D721Med (cell line): ENCODE results near the gene NTRK2.

ENCODE experiments used
- DNase-seq: peaks from one replicate; pipeline ENCODE4 v3.0.0; 2011; ENCODE audit warnings: low spot score; ENCODE audit not compliant: insufficient read length
- FAIRE-seq: peaks from 2 replicates; lab custom pipeline; 2011; peaks lifted over from hg19 to GRCh38; lab: Jason Lieb, UNC
- CTCF ChIP-seq: IDR thresholded peaks from 2 replicates; pipeline ENCODE4 v1.5.1; 2012; ENCODE audit warnings: mild to moderate bottlenecking, control low read depth; ENCODE audit not compliant: insufficient read depth; ENCODE audit errors: missing control alignments

The NTRK2 gene

GRCh38 chr9:85020791-85021190, 351.3 kb downstream of the NTRK2 start:
- FAIRE-seq (no peak), DNase-seq (no peak)
- no peak for TF ChIP-seq CTCF

GRCh38 chr9:85021686-85022085, 352.2 kb downstream of the NTRK2 start:
- FAIRE-seq (no peak), DNase-seq (no peak)
- no peak for TF ChIP-seq CTCF

DNA sequence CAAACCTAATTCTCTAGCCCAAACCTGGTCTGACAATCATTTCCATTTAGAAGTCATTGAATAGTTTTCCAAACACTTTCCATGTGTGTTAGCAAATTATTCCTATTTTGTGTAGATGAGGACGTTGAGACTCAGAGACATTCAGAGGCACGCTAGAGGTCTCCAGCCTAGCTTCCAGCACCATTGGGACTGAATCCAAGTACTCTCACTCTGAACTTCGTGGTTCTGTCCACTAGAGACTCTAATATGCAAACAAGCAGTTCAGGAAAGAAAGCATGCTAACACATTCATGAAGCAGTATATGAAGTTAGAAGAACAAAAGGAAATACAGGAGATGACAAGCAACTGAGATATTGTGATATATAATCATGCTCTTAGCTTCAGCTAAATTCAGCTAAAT, 354.8 kb downstream of the NTRK2 start:
- no peak for DNase-seq
- no peak for TF ChIP-seq CTCF
- no peak for FAIRE-seq

DNA sequence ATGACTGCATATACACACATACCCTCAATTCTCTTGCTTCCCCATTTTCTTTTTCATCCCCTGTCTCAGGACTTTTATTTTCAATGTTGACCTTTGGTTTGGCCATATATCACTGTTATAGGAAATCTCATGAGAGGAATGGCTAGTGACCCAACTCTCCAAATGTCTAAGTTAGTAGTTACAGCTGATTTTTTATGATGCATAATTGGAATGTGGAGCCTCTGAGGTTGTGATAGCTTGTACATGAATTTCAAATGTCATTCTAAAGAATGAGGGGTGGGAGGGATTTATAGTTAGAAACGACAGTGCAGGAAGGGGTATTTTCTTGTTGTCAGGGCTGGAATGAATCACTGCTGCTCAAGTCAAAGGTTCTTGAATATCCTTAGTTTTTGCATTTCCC, 356.1 kb downstream of the NTRK2 start:
- TF ChIP-seq CTCF, result no peak
- FAIRE-seq, result no peak
- DNase-seq, result no peak

- no peak for FAIRE-seq
- TF ChIP-seq CTCF, result no peak
- no peak for DNase-seq
These were observed 358.3 kb downstream of the NTRK2 start for GRCh38 chr9:85027870-85028269.

DNA sequence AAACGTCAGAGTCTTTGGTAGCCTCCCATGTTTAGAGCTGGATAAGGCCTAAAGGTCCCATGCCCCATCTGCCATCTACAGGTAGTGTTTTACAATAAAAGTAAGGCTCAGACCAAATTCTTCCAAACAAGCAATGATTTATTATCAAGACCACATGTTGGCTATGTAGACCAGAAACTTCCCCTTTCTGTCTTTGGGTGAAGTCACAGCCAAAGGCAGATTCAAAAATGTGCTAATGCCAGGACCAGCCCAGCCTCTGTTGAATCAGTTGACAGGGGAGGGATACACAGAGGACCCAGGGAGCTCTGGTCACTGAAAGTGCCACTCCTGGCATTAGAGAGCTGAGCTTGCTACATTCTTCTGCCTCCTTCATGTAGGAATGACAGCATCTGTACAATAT, 360.8 kb downstream of the NTRK2 start:
- DNase-seq, result no peak
- TF ChIP-seq CTCF, result no peak
- no peak for FAIRE-seq

- TF ChIP-seq CTCF, result no peak
- DNase-seq (no peak), FAIRE-seq (no peak)
These were observed 367.0 kb downstream of the NTRK2 start for GRCh38 chr9:85036496-85036895.
